OCI-LY3 (cell line): ENCODE data around the gene TRIM10.
"Not testable (repeated sequence)": the region's sequence is repeated elsewhere in the genome, so short reads cannot be mapped to it uniquely, and the experiment has no call there.

ENCODE experiments used
- H2AFZ ChIP-seq: fragments of 200-600, 300-600 bp; shearing (Covaris generic); 2 replicates; pipeline ENCODE4 v1.6.0; 2014; ENCODE audit warnings: antibody characterized with exemption, low read depth, low read length
- H3K27ac ChIP-seq: fragments of 200-600, 300-600 bp; sonication (generic); 2 replicates; pipeline ENCODE4 v1.5.1; 2014; ENCODE audit warnings: mild to moderate bottlenecking, low read length, moderate library complexity, mixed read lengths
- H3K27me3 ChIP-seq: fragments of 200-600, 300-600 bp; sonication (generic); 2 replicates; pipeline ENCODE4 v1.6.1; 2014; ENCODE audit warnings: low read depth, low read length, mixed read lengths
- H3K36me3 ChIP-seq: fragments of 200-600, 300-600 bp; sonication (generic); replicated peaks from 2 replicates; pipeline ENCODE3; 2014; ENCODE audit warnings: low read depth, low read length, mixed read lengths
- H3K4me1 ChIP-seq: fragments of 300-600, 200-600 bp; sonication (generic); 2 replicates; pipeline ENCODE4 v1.6.1; 2014; ENCODE audit warnings: low read length, mixed read lengths
- H3K4me2 ChIP-seq: fragments of 200-600, 300-600 bp; sonication (generic); 2 replicates; pipeline ENCODE4 v1.6.1; 2014; ENCODE audit warnings: low read length, mixed read lengths
- H3K4me3 ChIP-seq: fragments of 300-600, 200-600 bp; sonication (generic); 2 replicates; pipeline ENCODE4 v1.5.1; 2014; ENCODE audit warnings: antibody characterized with exemption, mild to moderate bottlenecking, low read length, moderate library complexity
- H3K79me2 ChIP-seq: fragments of 300-600, 200-600 bp; shearing (Covaris generic); 2 replicates; pipeline ENCODE4 v1.6.1; 2014; ENCODE audit warnings: mild to moderate bottlenecking, low read length, mixed read lengths
- H3K9ac ChIP-seq: fragments of 300-600, 200-600 bp; shearing (Covaris generic); 2 replicates; pipeline ENCODE4 v1.6.0; 2014; ENCODE audit warnings: mild to moderate bottlenecking, low read length, moderate library complexity
- H3K9me3 ChIP-seq: fragments of 200-600, 300-600 bp; shearing (Covaris generic); 2 replicates; pipeline ENCODE4 v1.6.1; 2014; ENCODE audit warnings: low read length, mixed read lengths; ENCODE audit not compliant: insufficient read depth
- H4K20me1 ChIP-seq: fragments of 200-600, 300-600 bp; sonication (generic); 2 replicates; pipeline ENCODE4 v1.6.1; 2016; ENCODE audit warnings: low read length, mixed read lengths; ENCODE audit not compliant: insufficient read depth
- CTCF ChIP-seq: fragments of 200-600, 300-600 bp; sonication (generic); IDR thresholded peaks from 2 replicates; pipeline ENCODE4 v1.5.1; 2014; ENCODE audit warnings: antibody characterized with exemption, low read length, low read depth
- EZH2phosphoT487 ChIP-seq: fragments of 200-600 bp; shearing (Covaris generic); IDR thresholded peaks from 2 replicates; pipeline ENCODE4 v1.6.1; 2018; ENCODE audit warnings: antibody characterized with exemption, mixed run types, low read depth

Gene TRIM10

GRCh38 chr6:30169658-30170614 is 8.9 kb upstream of the TRIM10 start:
- Histone ChIP-seq H3K4me2 (no peak overlapping the region), H3K9me3 (no peaks in the 10 kb centered on the region), H3K9ac (no peak overlapping the region), H3K27ac (no peak overlapping the region), H3K4me1 (no peaks in the 10 kb centered on the region), H3K79me2 (no peaks in the 10 kb centered on the region), H3K4me3 (no peak overlapping the region), H4K20me1 (no peaks in the 10 kb centered on the region), H3K36me3 (no peaks in the 10 kb centered on the region), H2AFZ (no peak overlapping the region), H3K27me3 (peaks cover 7% of the 10 kb centered on the region; the same call in 1 of the 2 replicates)
- TF ChIP-seq EZH2phosphoT487, result no peak
- peak; percentile 64 for TF ChIP-seq CTCF

DNA sequence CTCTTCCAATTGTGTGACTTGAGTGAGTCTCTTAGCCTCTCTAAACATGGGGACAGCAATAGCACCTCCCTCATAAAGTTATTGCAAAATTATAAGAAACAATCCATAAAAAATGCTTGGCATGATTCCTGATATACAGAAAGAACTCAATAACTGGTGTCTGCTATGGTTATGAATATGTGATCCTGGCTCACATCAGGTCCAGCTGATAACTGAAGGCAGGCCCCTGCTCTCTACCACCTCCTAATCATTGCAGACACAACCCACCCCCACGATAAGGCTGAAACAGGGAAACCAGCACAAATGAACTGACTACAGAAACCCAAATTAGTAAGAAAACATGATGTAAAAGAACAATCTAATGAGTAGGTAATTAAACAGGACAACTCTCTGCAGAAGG is 7.7 kb upstream of the TRIM10 start:
- H3K4me1 ChIP-seq, result no peaks in the 10 kb centered on the region
- no peak overlapping the region for H3K27ac ChIP-seq
- H2AFZ ChIP-seq, result no peak overlapping the region
- H3K36me3 ChIP-seq, result no peaks in the 10 kb centered on the region
- H4K20me1 ChIP-seq, result no peaks in the 10 kb centered on the region
- H3K4me2 ChIP-seq, result no peak overlapping the region
- no peaks in the 10 kb centered on the region for H3K9me3 ChIP-seq
- H3K9ac ChIP-seq, result no peak overlapping the region
- TF ChIP-seq EZH2phosphoT487 (no peak), CTCF (no peak)
- peaks cover 7% of the 10 kb centered on the region; the same call in 1 of the 2 replicates for H3K27me3 ChIP-seq
- H3K4me3 ChIP-seq, result no peak overlapping the region
- no peaks in the 10 kb centered on the region for H3K79me2 ChIP-seq

DNA sequence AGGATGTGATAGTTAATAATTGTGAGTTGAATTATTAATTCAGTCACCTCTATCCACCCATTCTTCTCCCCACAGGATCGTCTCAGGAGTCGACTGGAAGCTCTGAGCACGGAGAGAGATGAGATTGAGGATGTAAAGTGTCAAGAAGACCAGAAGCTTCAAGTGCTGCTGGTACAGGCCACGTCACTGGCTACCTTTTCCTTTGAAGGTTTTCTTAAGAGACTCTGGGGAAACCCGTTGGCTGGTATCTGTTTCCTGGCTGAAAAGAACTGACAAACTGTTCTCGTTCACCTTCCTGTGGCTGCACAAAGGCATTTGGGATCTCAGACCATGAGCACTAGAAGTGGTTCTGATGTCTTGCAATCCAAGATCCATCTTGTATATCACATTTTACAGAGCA is 6.1 kb upstream of the TRIM10 start:
- no peak overlapping the region for H3K4me2 ChIP-seq
- H3K4me3 ChIP-seq, result no peak overlapping the region
- peaks cover 7% of the 10 kb centered on the region; the same call in 1 of the 2 replicates for H3K27me3 ChIP-seq
- H3K79me2 ChIP-seq, result no peaks in the 10 kb centered on the region
- no peak overlapping the region for H3K9ac ChIP-seq
- H3K4me1 ChIP-seq, result no peaks in the 10 kb centered on the region
- TF ChIP-seq CTCF (no peak), EZH2phosphoT487 (no peak)
- no peaks in the 10 kb centered on the region for H3K36me3 ChIP-seq
- no peak overlapping the region for H2AFZ ChIP-seq
- no peaks in the 10 kb centered on the region for H3K9me3 ChIP-seq
- no peak overlapping the region for H3K27ac ChIP-seq
- H4K20me1 ChIP-seq, result no peaks in the 10 kb centered on the region

GRCh38 chr6:30165238-30165637 is 4.2 kb upstream of the TRIM10 start:
- not testable (repeated sequence) for H3K4me2 ChIP-seq, H3K79me2 ChIP-seq, H3K9me3 ChIP-seq, H2AFZ ChIP-seq, H3K4me1 ChIP-seq, H3K27me3 ChIP-seq, H3K36me3 ChIP-seq, H3K4me3 ChIP-seq, H3K9ac ChIP-seq, H4K20me1 ChIP-seq, H3K27ac ChIP-seq
